OCI-LY3 (cell line): ENCODE results near the gene DNMT3A.

ENCODE experiments used
- H2AFZ ChIP-seq: fragments of 200-600, 300-600 bp; shearing (Covaris generic); 2 replicates; pipeline ENCODE4 v1.6.0; 2014; ENCODE audit warnings: antibody characterized with exemption, low read depth, low read length
- H3K27ac ChIP-seq: fragments of 200-600, 300-600 bp; sonication (generic); 2 replicates; pipeline ENCODE4 v1.5.1; 2014; ENCODE audit warnings: mild to moderate bottlenecking, low read length, moderate library complexity, mixed read lengths
- H3K27me3 ChIP-seq: fragments of 200-600, 300-600 bp; sonication (generic); 2 replicates; pipeline ENCODE4 v1.6.1; 2014; ENCODE audit warnings: low read depth, low read length, mixed read lengths
- H3K36me3 ChIP-seq: fragments of 200-600, 300-600 bp; sonication (generic); replicated peaks from 2 replicates; pipeline ENCODE3; 2014; ENCODE audit warnings: low read depth, low read length, mixed read lengths
- H3K4me1 ChIP-seq: fragments of 300-600, 200-600 bp; sonication (generic); 2 replicates; pipeline ENCODE4 v1.6.1; 2014; ENCODE audit warnings: low read length, mixed read lengths
- H3K4me2 ChIP-seq: fragments of 200-600, 300-600 bp; sonication (generic); 2 replicates; pipeline ENCODE4 v1.6.1; 2014; ENCODE audit warnings: low read length, mixed read lengths
- H3K4me3 ChIP-seq: fragments of 300-600, 200-600 bp; sonication (generic); 2 replicates; pipeline ENCODE4 v1.5.1; 2014; ENCODE audit warnings: antibody characterized with exemption, mild to moderate bottlenecking, low read length, moderate library complexity
- H3K79me2 ChIP-seq: fragments of 300-600, 200-600 bp; shearing (Covaris generic); 2 replicates; pipeline ENCODE4 v1.6.1; 2014; ENCODE audit warnings: mild to moderate bottlenecking, low read length, mixed read lengths
- H3K9ac ChIP-seq: fragments of 300-600, 200-600 bp; shearing (Covaris generic); 2 replicates; pipeline ENCODE4 v1.6.0; 2014; ENCODE audit warnings: mild to moderate bottlenecking, low read length, moderate library complexity
- H3K9me3 ChIP-seq: fragments of 200-600, 300-600 bp; shearing (Covaris generic); 2 replicates; pipeline ENCODE4 v1.6.1; 2014; ENCODE audit warnings: low read length, mixed read lengths; ENCODE audit not compliant: insufficient read depth
- H4K20me1 ChIP-seq: fragments of 200-600, 300-600 bp; sonication (generic); 2 replicates; pipeline ENCODE4 v1.6.1; 2016; ENCODE audit warnings: low read length, mixed read lengths; ENCODE audit not compliant: insufficient read depth
- EZH2phosphoT487 ChIP-seq: fragments of 200-600 bp; shearing (Covaris generic); IDR thresholded peaks from 2 replicates; pipeline ENCODE4 v1.6.1; 2018; ENCODE audit warnings: antibody characterized with exemption, mixed run types, low read depth
- TF ChIP-seq, protein P1 (sequence below): fragments of 200-600, 300-600 bp; sonication (generic); IDR thresholded peaks from 2 replicates; pipeline ENCODE4 v1.5.1; 2014; ENCODE audit warnings: antibody characterized with exemption, low read length, low read depth

Gene DNMT3A

DNA sequence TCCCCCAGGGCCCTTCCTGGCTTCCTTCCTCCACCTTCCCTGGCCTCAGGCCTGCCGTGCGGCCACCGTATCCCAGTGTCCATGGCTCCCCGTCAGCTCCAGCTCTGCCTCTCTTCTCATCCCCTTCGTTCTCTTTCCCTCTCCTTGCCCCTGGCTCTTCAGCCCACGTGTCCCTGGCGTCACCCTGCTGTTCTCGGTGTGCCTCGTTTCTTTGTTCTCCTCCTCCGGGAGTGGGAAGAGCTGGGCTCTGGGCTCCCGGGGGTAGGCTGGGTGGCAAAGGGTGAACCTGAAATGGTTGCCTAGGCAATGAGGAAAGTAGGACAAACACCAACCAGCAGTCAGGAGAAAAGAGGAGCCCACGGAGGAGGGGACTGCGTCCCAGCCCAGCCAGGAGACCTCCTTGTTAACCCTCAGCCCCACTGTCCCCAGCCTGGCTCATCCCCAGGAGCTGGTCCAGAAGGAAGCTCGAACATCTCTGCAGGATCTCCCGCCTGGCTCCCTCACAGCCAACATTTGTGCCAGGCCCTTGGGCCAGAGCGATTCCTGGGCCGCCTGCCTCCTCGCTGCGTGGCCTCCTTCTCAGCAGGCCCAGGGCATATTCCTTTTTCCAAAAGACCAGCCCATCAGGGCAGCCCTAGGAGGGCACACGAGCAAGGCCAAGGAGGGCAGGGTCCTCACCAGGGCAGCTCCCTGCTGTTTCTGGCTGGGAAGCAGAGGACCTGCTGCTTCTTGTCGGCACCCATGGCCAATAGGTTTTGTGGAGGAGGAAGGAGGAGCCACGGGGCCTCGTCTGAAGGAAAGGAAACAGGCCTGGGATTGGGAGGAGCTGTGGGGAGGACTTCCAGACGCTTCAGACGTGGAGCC, 30.9 kb upstream of the DNMT3A start:
- Histone ChIP-seq H3K79me2 (no peaks in the 10 kb centered on the region), H4K20me1 (no peaks in the 10 kb centered on the region), H3K27ac (no peak overlapping the region), H3K9ac (no peak overlapping the region), H3K4me1 (peaks cover 14% of the 10 kb centered on the region), H3K36me3 (peaks cover 4% of the 10 kb centered on the region), H3K9me3 (no peaks in the 10 kb centered on the region), H2AFZ (no peak overlapping the region), H3K4me3 (no peak overlapping the region), H3K4me2 (no peak overlapping the region), H3K27me3 (no peaks in the 10 kb centered on the region)
- TF ChIP-seq EZH2phosphoT487 = no peak
- TF ChIP-seq, protein P1, sequence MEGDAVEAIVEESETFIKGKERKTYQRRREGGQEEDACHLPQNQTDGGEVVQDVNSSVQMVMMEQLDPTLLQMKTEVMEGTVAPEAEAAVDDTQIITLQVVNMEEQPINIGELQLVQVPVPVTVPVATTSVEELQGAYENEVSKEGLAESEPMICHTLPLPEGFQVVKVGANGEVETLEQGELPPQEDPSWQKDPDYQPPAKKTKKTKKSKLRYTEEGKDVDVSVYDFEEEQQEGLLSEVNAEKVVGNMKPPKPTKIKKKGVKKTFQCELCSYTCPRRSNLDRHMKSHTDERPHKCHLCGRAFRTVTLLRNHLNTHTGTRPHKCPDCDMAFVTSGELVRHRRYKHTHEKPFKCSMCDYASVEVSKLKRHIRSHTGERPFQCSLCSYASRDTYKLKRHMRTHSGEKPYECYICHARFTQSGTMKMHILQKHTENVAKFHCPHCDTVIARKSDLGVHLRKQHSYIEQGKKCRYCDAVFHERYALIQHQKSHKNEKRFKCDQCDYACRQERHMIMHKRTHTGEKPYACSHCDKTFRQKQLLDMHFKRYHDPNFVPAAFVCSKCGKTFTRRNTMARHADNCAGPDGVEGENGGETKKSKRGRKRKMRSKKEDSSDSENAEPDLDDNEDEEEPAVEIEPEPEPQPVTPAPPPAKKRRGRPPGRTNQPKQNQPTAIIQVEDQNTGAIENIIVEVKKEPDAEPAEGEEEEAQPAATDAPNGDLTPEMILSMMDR = no peak

DNA sequence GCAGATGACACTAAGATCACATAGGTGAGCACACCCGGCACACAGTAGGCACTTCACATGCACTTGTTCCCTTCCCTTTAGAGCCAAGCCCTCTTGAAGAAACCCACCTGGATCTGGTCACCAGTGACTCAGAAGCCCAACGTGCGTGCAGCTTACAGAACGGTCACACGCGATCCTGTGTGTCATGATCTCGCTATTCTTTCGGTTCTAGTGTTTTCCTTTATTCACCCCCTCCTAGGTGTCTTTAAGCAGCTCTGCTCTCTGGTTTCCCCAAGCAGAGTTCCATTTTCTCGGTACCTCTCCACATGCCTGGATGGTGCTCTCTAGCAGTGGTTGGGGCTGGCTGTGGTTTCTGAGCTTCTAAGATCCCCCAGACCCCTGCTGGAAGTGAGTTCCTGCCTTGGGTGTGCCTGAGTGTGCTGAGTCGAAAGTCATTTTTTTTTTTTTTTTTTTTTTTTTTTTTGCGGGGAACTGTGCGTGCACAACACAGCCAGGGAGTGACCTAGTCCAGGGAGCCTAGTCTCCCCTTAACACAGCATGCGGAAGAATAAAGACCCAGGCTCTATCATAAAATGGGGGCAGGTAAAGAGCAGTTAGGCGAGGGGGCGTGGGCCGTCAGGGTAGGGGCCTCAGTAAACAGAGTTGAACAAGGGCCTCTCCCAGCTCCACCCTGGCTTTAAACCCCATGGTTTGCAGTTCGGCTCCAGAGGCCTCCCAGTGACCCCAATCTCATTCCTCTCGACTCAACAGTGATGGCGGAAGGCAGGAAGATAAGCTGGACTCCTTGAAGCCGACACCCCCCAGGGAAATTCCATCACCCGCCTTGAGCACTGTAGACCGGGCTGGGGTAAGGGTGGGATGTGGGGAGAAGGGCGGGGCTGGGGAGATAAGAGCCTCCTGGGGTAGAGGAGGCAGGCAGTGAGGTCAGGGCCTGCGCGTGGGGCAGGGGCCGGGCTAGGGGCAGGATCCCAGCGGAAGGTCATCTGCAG, 29.8 kb upstream of the DNMT3A start:
- peaks cover 7% of the 10 kb centered on the region for H3K4me1 ChIP-seq
- H3K79me2 ChIP-seq = no peaks in the 10 kb centered on the region
- no peak overlapping the region for H3K9ac ChIP-seq
- no peaks in the 10 kb centered on the region for H3K27me3 ChIP-seq
- no peak for TF ChIP-seq EZH2phosphoT487
- TF ChIP-seq, protein P1 = no peak
- no peaks in the 10 kb centered on the region for H4K20me1 ChIP-seq
- H3K36me3 ChIP-seq = peaks cover 4% of the 10 kb centered on the region
- H3K9me3 ChIP-seq = no peaks in the 10 kb centered on the region
- no peak overlapping the region for H3K4me3 ChIP-seq
- no peak overlapping the region for H3K27ac ChIP-seq
- H2AFZ ChIP-seq = no peak overlapping the region
- H3K4me2 ChIP-seq = no peak overlapping the region

DNA sequence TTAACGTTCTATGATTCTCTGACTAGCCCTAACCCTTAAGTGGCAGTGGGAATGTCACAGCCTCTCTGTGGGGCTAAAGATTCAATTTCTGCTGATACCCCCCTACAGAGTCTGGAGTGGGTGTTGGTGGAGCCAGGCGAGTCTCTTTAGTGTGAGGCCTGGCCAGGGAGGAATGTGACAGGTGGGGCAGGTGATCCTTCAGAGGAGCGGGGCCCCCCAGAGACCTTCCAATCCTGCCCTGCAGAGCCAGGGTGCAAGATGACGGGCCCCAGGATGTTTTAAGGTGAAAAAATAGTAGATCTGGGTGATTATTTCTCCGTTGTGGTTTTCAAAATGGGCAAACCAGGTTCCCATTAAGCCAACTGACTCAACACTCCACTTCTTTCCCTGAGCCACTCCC, 28.2 kb upstream of the DNMT3A start:
- Histone ChIP-seq H3K9ac (no peak overlapping the region), H2AFZ (no peak overlapping the region), H3K4me2 (no peak overlapping the region), H3K27ac (no peak overlapping the region), H3K36me3 (peaks cover 4% of the 10 kb centered on the region), H3K4me1 (peaks cover 6% of the 10 kb centered on the region), H4K20me1 (no peaks in the 10 kb centered on the region), H3K79me2 (no peaks in the 10 kb centered on the region), H3K9me3 (no peaks in the 10 kb centered on the region), H3K4me3 (no peak overlapping the region), H3K27me3 (no peaks in the 10 kb centered on the region)
- TF ChIP-seq, protein P1 = no peak

DNA sequence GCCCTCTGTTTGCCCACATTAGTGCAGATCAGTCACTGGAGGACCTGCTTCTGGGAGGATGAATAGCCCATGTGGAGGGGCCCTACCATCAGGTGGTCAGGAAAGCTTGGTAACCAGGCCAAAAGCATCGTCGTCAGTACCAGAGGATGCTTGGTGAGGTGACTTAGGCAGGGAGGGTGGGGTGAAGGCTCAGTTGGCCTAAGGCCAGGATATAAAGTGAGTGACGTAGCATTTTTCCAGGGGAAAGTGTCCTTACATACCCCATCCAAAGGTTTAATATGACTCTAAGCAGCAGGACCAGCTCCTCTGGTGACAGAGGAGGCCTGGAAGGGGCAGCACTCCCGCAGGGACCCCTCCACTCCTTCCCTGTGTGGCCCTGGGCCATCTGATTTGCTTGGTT, 27.7 kb upstream of the DNMT3A start:
- H2AFZ ChIP-seq = no peak overlapping the region
- H3K36me3 ChIP-seq = peaks cover 4% of the 10 kb centered on the region
- H3K4me3 ChIP-seq = no peak overlapping the region
- no peaks in the 10 kb centered on the region for H3K79me2 ChIP-seq
- H3K9ac ChIP-seq = no peak overlapping the region
- H3K4me2 ChIP-seq = no peak overlapping the region
- TF ChIP-seq, protein P1 = no peak
- TF ChIP-seq EZH2phosphoT487 = no peak
- H3K4me1 ChIP-seq = peaks cover 6% of the 10 kb centered on the region
- no peaks in the 10 kb centered on the region for H4K20me1 ChIP-seq
- H3K27me3 ChIP-seq = no peaks in the 10 kb centered on the region
- no peaks in the 10 kb centered on the region for H3K9me3 ChIP-seq
- no peak overlapping the region for H3K27ac ChIP-seq
